ENCODE data around the gene STX8. TPM values are rescaled to one million over a fixed set of nuclear protein-coding genes. Genes with fewer than 3 reads are reported as not detected.

The STX8 gene
- total RNA-seq, 1 donor from 2014 or later: 54.8 TPM

GRCh38 chr17:9467518-9467917, 108.1 kb downstream of the STX8 start:
- Histone ChIP-seq H3K9me3 (ENCODE audit: insufficient read depth, low read depth, low read length) (no peaks in the 10 kb centered on the region), H3K4me3 (ENCODE audit: insufficient read depth, low read depth, low read length) (no peak overlapping the region), H3K79me2 (ENCODE audit: insufficient read depth, low read length) (no peaks in the 10 kb centered on the region), H3K27me3 (ENCODE audit: insufficient read depth, low read length) (no peaks in the 10 kb centered on the region), H4K20me1 (ENCODE audit: insufficient read depth, low read length) (no peaks in the 10 kb centered on the region), H3K27ac (ENCODE audit: low read depth, low read length) (no peak overlapping the region), H3K4me2 (ENCODE audit: low read length) (no peak overlapping the region), H3K4me1 (ENCODE audit: insufficient read depth, low read length) (peaks cover 7% of the 10 kb centered on the region), H3K36me3 (ENCODE audit: insufficient read depth, low read length) (no peaks in the 10 kb centered on the region), H3K9ac (ENCODE audit: low read length) (no peak overlapping the region), H2AFZ (ENCODE audit: low read depth, low read length) (no peak overlapping the region)
- no peak overlapping the region for H3K4me3 Mint-ChIP-seq (ENCODE audit: unreplicated experiment)
- DNase-seq (ENCODE audit: low read depth) (no peak), FAIRE-seq (no peak)
- H3K27ac Mint-ChIP-seq (ENCODE audit: unreplicated experiment): no peak overlapping the region
- H3K9me3 Mint-ChIP-seq (ENCODE audit: unreplicated experiment): no peaks in the 10 kb centered on the region
- peaks cover 27% of the 10 kb centered on the region for H3K4me1 Mint-ChIP-seq (ENCODE audit: low read depth, unreplicated experiment)
- H3K36me3 Mint-ChIP-seq (ENCODE audit: low read depth, unreplicated experiment): peaks cover 5% of the 10 kb centered on the region
- no peaks in the 10 kb centered on the region for H3K27me3 Mint-ChIP-seq (ENCODE audit: low read depth, unreplicated experiment)
- TF ChIP-seq CTCF (IDR thresholded peaks at IDR 0.05; ENCODE audit: insufficient read depth, low read depth, low read length) (no peak), EZH2 (IDR thresholded peaks at IDR 0.05; ENCODE audit: insufficient read depth, low read length) (no peak)

- no peak overlapping the region for H3K27ac Mint-ChIP-seq (ENCODE audit: unreplicated experiment)
- H3K4me1 Mint-ChIP-seq (ENCODE audit: low read depth, unreplicated experiment): peaks cover 17% of the 10 kb centered on the region
- Histone ChIP-seq H3K9me3 (ENCODE audit: insufficient read depth, low read depth, low read length) (no peaks in the 10 kb centered on the region), H3K4me2 (ENCODE audit: low read length) (peak overlapping the region; percentile 11), H3K4me1 (ENCODE audit: insufficient read depth, low read length) (peaks cover 4% of the 10 kb centered on the region), H3K9ac (ENCODE audit: low read length) (peak overlapping the region; percentile 6), H3K27me3 (ENCODE audit: insufficient read depth, low read length) (no peaks in the 10 kb centered on the region), H3K79me2 (ENCODE audit: insufficient read depth, low read length) (no peaks in the 10 kb centered on the region), H3K4me3 (ENCODE audit: insufficient read depth, low read depth, low read length) (no peak overlapping the region), H3K27ac (ENCODE audit: low read depth, low read length) (no peak overlapping the region), H2AFZ (ENCODE audit: low read depth, low read length) (no peak overlapping the region), H4K20me1 (ENCODE audit: insufficient read depth, low read length) (no peaks in the 10 kb centered on the region), H3K36me3 (ENCODE audit: insufficient read depth, low read length) (no peaks in the 10 kb centered on the region)
- no peak for FAIRE-seq
- DNase-seq (ENCODE audit: low read depth): peak; percentile 82
- H3K36me3 Mint-ChIP-seq (ENCODE audit: low read depth, unreplicated experiment): peaks cover 7% of the 10 kb centered on the region
- H3K4me3 Mint-ChIP-seq (ENCODE audit: unreplicated experiment): no peak overlapping the region
- TF ChIP-seq EZH2 (IDR thresholded peaks at IDR 0.05; ENCODE audit: insufficient read depth, low read length): no peak
- no peak for TF ChIP-seq CTCF (IDR thresholded peaks at IDR 0.05; ENCODE audit: insufficient read depth, low read depth, low read length)
- no peaks in the 10 kb centered on the region for H3K9me3 Mint-ChIP-seq (ENCODE audit: unreplicated experiment)
- H3K27me3 Mint-ChIP-seq (ENCODE audit: low read depth, unreplicated experiment): no peaks in the 10 kb centered on the region
Measured at GRCh38 chr17:9465210-9465921, 110.3 kb downstream of the STX8 start.

GRCh38 chr17:9457005-9457404, 118.6 kb downstream of the STX8 start:
- H3K9ac ChIP-seq (ENCODE audit: low read length): no peak overlapping the region
- FAIRE-seq: no peak
- H3K27me3 ChIP-seq (ENCODE audit: insufficient read depth, low read length): no peaks in the 10 kb centered on the region
- no peak overlapping the region for H3K27ac ChIP-seq (ENCODE audit: low read depth, low read length)
- Mint-ChIP-seq H3K4me1 (ENCODE audit: low read depth, unreplicated experiment) (peaks cover 6% of the 10 kb centered on the region), H3K36me3 (ENCODE audit: low read depth, unreplicated experiment) (peaks cover 8% of the 10 kb centered on the region), H3K9me3 (ENCODE audit: unreplicated experiment) (peaks cover 5% of the 10 kb centered on the region), H3K27me3 (ENCODE audit: low read depth, unreplicated experiment) (no peaks in the 10 kb centered on the region), H3K27ac (ENCODE audit: unreplicated experiment) (no peak overlapping the region), H3K4me3 (ENCODE audit: unreplicated experiment) (no peak overlapping the region)
- H2AFZ ChIP-seq (ENCODE audit: low read depth, low read length): no peak overlapping the region
- H3K4me2 ChIP-seq (ENCODE audit: low read length): no peak overlapping the region
- H3K4me1 ChIP-seq (ENCODE audit: insufficient read depth, low read length): no peaks in the 10 kb centered on the region
- H3K4me3 ChIP-seq (ENCODE audit: insufficient read depth, low read depth, low read length): no peak overlapping the region
- no peaks in the 10 kb centered on the region for H3K36me3 ChIP-seq (ENCODE audit: insufficient read depth, low read length)
- DNase-seq (ENCODE audit: low read depth): no peak
- H3K79me2 ChIP-seq (ENCODE audit: insufficient read depth, low read length): no peaks in the 10 kb centered on the region
- TF ChIP-seq EZH2 (IDR thresholded peaks at IDR 0.05; ENCODE audit: insufficient read depth, low read length): no peak
- TF ChIP-seq CTCF (IDR thresholded peaks at IDR 0.05; ENCODE audit: insufficient read depth, low read depth, low read length): no peak
- H3K9me3 ChIP-seq (ENCODE audit: insufficient read depth, low read depth, low read length): no peaks in the 10 kb centered on the region
- no peaks in the 10 kb centered on the region for H4K20me1 ChIP-seq (ENCODE audit: insufficient read depth, low read length)

All from astrocyte (in vitro differentiated cells and primary cell).